Activated T-cell treated with anti-CD3 and anti-CD28 coated beads, Interleukin-2, amount 50 U/mL, for 4 hours (primary cell): Measurements from ENCODE around the gene SEC14L6. TPM values are rescaled to one million over a fixed set of nuclear protein-coding genes. Genes with fewer than 3 reads are reported as not detected.
A peak's percentile ranks its signal among the peaks of the same experiment; 100 is the strongest.
"Not testable (repeated sequence)": the region's sequence is repeated elsewhere in the genome, so short reads cannot be mapped to it uniquely, and the experiment has no call there.

Experiments
- ATAC-seq, 2 donors: fragments of 200-7000 bp; cut with Tn5 transposase; one replicate each; pipeline ENCODE4 v1.10.0; 2021
- DNase-seq: peaks from one replicate; pipeline ENCODE4 v3.0.0-alpha.2; 2020
- H3K27me3 Mint-ChIP-seq: one replicate; pipeline ENCODE4 v1.8.0; 2021; ENCODE audit warnings: low read depth, mixed read lengths
- H3K36me3 Mint-ChIP-seq: one replicate; pipeline ENCODE4 v1.8.0; 2022; ENCODE audit warnings: mixed read lengths; ENCODE audit not compliant: insufficient read depth
- H3K4me1 Mint-ChIP-seq: one replicate; pipeline ENCODE4 v1.8.0; 2021; ENCODE audit warnings: low read depth, mixed read lengths
- H3K4me3 Mint-ChIP-seq: one replicate; pipeline ENCODE4 v1.8.0; 2021; ENCODE audit warnings: mild to moderate bottlenecking, moderate library complexity, mixed read lengths
- H3K9me3 Mint-ChIP-seq: one replicate; pipeline ENCODE4 v1.8.0; 2021; ENCODE audit warnings: mixed read lengths
- total RNA-seq, 3 donors: library from RNA; stranded (reverse); gene quantifications; one replicate each; pipeline ENCODE4 v1.2.1, GENCODE V29; 2021

SEC14L6 gene
- total RNA-seq, 3 donors from 2014 or later = not detected

DNA sequence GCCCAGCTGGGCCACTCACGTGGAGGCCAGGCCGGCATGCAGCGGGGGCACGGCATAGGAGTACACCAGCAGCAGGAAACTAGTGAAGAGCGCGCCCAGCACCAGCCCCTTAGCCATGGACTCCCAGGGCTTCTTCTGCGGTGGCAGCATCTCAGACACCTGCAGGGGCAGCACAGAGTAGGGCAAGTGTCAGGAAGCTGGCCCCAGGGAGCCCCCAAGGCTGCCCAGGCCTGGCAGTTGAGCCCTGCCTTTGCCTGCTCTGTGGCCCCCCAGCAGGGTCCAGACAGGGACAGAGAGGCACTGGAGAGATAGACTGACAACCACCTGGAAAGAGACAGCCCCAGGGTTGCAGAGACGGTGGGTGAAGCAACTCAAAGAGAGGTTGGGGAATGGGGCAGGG is 10.7 kb upstream of the SEC14L6 start:
- peaks cover 4% of the 10 kb centered on the region for H3K36me3 Mint-ChIP-seq
- H3K27me3 Mint-ChIP-seq = peaks cover 2% of the 10 kb centered on the region
- no peaks in the 10 kb centered on the region for H3K9me3 Mint-ChIP-seq
- H3K4me1 Mint-ChIP-seq = no peaks in the 10 kb centered on the region
- no peak for ATAC-seq
- H3K4me3 Mint-ChIP-seq = no peak overlapping the region
- no peak for DNase-seq

DNA sequence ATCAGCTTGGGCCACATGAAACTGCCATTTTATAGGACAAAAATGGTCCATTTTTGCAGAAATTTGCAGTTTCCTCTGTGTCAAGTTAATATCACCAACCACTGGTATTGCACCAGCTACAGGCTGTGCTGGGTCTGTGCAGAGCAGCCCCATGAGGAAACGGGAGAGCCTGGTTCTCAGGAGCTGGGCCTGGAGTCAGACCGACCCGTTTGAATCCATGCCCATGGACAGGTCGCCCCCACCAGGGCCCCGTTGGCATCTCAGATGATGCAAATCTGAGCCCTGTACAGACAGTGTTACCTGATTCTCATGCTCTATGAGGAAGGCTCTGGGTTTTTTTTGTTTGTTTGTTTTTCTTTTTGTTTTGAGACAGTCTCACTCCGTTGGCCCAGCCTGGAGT is 9.8 kb upstream of the SEC14L6 start:
- Mint-ChIP-seq H3K4me1 (no peaks in the 10 kb centered on the region), H3K27me3 (peaks cover 2% of the 10 kb centered on the region), H3K4me3 (no peak overlapping the region), H3K9me3 (no peaks in the 10 kb centered on the region), H3K36me3 (peaks cover 4% of the 10 kb centered on the region)
- no peak for DNase-seq
- ATAC-seq = no peak

DNA sequence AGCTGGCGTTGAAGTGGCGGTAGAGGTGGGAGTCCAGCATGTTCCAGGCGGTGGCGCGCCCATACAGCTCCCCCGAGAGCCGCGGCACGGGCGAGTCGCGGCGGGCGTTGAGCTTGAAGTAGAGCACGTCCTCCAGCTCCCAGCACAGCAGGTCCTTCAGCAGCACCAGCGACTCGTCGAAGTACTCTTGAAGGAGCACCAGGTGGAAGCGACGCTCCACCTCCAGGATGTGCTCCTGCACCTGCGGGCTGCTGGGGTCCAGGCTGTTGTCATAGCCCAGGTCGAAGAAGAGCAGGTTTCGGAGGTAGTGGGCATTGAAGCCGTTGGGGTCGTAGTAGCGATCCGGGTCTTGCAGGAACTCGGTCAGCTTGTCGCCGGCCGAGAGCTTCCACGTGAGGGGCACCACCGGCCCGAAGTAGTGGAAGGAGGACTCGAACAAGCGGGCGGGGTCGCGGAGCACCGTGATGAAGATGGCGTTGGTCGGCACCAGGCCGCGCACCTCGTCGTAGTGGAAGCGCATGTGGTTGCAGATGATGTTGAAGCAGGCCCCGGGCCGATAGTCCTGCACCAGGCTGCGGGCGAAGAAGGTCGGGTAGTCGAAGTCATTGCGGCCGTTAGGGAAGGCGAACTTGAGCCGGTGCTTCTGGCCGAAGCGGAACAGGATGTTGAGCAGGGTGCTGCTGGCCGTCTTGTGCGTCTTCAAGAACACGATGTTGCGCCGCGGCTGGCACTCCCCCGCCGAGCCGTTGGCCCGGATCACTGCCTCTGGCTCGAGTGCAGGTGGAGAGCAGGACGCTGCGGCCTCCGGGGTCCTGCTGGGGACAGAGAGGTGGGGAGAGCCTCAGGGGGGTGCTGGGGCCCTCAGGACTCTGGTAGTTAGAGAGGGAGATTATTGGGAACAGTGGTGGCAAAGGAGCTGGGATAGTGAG is 9.0 kb upstream of the SEC14L6 start:
- DNase-seq (no peak), ATAC-seq (no peak)
- H3K4me3 Mint-ChIP-seq = no peak overlapping the region
- no peaks in the 10 kb centered on the region for H3K4me1 Mint-ChIP-seq
- no peaks in the 10 kb centered on the region for H3K9me3 Mint-ChIP-seq
- H3K36me3 Mint-ChIP-seq = peaks cover 4% of the 10 kb centered on the region
- no peaks in the 10 kb centered on the region for H3K27me3 Mint-ChIP-seq

DNA sequence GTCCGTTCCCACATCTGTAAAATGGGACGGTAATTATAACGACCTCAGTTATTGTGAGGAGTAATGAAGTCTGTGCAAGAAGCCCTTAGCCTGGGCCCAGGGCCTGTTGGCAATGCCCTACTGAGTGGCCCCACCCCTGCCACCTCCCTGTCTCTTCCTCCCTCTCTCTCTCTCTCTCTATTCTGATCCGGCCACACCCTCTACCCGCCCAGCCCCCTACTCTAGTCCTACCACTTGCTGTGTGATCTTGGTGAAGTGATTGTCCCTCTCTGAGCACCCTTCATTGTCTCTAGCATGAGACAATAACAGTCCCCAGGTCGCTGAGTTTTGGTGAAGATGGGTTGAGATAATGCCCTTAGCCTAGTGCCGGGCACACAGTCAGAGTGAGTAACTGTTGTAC is 7.4 kb upstream of the SEC14L6 start:
- H3K4me3 Mint-ChIP-seq = no peak overlapping the region
- ATAC-seq = no peak
- H3K9me3 Mint-ChIP-seq = no peaks in the 10 kb centered on the region
- peaks cover 4% of the 10 kb centered on the region for H3K36me3 Mint-ChIP-seq
- no peak for DNase-seq
- no peaks in the 10 kb centered on the region for H3K4me1 Mint-ChIP-seq
- peaks cover 3% of the 10 kb centered on the region for H3K27me3 Mint-ChIP-seq

DNA sequence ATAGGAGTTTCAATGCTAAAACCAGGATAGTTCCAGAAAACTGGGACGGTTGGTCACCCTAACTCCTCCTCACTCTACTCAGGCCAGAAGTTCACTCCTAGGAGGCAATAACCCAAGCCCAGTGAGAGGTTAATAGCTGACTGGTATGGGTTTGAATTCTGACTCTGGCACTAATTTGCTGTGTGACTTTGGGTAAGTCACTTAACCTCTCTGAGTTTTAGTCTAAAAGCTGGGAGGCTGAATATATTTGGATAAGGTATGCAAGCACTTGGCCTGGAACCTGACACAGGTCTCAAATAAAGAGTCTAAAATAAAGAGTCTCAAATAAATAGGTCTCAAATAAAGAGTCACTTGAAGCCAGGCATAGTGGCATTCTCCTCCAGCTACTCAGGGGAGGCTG is 6.2 kb upstream of the SEC14L6 start:
- no peaks in the 10 kb centered on the region for H3K4me1 Mint-ChIP-seq
- no peak for ATAC-seq
- peaks cover 4% of the 10 kb centered on the region for H3K36me3 Mint-ChIP-seq

DNA sequence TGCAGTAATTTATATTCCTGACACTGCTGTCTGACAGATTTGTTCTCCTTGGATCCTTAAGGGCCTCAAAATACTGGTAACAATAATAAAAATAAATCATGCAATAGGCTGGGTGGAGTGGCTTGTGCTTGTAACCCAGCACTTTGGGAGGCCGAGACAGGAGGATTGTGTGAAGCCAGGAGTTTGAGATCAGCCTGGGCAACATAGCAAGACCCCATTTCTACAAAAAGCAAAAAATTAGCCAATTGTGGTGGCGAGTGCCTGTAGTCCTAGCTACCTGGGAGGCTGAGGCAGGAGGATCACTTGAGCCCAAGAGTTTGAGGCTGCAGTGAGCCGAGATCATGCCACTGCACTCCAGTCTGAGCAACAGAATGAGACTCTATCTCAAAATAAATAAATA is 5.3 kb upstream of the SEC14L6 start:
- H3K4me1 Mint-ChIP-seq = not testable (repeated sequence)

More for the DNA sequence above, 6.2 kb upstream of the SEC14L6 start:
- Mint-ChIP-seq H3K9me3 (no peaks in the 10 kb centered on the region), H3K27me3 (peaks cover 3% of the 10 kb centered on the region), H3K4me3 (no peak overlapping the region)
- DNase-seq = no peak

DNA sequence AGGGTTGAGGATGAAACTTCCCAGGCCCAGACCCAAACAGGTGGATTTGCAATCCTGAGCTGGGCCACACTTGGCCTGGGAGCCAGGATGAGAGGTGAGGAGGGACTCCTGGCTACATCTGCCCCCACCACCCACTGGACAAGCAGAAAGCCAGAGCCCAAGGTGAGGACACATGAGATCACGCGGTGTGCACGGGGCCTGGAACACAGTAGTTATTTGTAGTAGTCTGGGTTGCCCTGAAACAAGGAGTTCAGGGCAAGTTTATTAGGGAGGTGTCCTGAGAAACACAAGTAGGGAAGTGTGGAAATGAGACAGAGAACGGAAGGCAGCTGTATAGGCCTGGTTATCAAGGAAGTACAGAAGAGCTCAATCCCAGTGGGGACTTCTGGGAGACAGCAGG is 647 bp upstream of the SEC14L6 start:
- no peaks in the 10 kb centered on the region for H3K9me3 Mint-ChIP-seq
- peaks cover 34% of the 10 kb centered on the region for H3K27me3 Mint-ChIP-seq
- no peaks in the 10 kb centered on the region for H3K36me3 Mint-ChIP-seq
- H3K4me3 Mint-ChIP-seq = no peak overlapping the region
- H3K4me1 Mint-ChIP-seq = peaks cover 3% of the 10 kb centered on the region
- no peak for DNase-seq
- ATAC-seq = no peak

More for the DNA sequence above, 5.3 kb upstream of the SEC14L6 start:
- H3K27me3 Mint-ChIP-seq, ATAC-seq, DNase-seq, H3K9me3 Mint-ChIP-seq, H3K36me3 Mint-ChIP-seq, H3K4me3 Mint-ChIP-seq: not testable (repeated sequence)

DNA sequence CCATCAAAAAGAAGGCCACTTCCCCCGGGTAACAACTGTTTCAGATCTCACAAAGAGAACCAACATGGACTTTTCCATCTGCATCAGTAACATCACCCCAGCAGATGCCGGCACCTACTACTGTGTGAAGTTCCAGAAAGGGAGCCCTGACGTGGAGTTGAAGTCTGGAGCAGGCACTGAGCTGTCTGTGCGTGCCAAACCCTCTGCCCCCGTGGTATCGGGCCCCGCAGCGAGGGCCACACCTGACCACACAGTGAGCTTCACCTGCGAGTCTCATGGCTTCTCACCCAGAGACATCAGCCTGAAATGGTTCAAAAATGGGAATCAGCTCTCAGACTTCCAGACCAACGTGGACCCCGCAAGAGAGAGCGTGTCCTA is 3.7 kb downstream of the SEC14L6 start:
- Mint-ChIP-seq H3K36me3 (no peaks in the 10 kb centered on the region), H3K27me3 (peaks cover 49% of the 10 kb centered on the region)

DNA sequence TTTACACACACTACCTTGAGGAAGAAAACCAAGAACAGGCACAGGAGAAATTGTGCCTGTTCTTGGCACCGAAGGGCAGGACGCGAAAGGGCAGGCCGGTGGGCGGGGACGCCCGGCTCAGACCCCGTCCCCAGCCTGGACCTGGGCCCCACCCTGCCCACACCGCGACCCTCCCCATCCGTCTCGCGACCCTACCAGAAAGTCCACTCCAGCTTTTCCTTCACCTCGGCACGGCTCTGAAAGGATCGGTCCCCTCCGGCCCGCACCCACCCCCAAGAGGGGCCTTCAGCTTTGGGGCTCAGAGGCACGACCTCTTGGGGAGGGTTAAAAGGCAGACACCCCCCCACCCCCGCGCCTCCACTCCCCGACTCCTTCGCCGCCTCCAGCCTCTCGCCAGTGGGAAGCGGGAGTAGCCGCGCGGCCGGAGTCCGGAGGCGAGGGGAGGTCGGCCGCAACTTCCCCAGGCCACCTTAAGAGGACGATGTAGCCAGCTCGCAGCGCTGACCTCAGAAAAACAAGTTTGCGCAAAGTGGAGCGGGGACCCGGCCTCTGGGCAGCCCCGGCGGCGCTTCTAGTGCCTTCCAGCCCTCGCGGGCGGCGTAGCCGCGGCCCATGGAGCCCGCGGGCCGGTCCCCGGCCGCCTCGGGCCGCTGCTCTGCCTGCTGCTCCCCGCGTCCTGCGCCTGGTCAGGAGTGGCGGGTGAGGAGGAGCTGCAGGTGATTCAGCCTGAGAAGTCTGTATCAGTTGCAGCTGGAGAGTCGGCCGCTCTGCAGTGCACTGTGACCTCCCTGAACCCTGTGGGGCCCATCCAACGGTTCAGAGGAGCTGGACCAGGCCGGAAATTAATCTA is 4.4 kb downstream of the SEC14L6 start:
- ATAC-seq (peak; percentile 14 to 43), DNase-seq (no peak)
- Mint-ChIP-seq H3K36me3 (no peaks in the 10 kb centered on the region), H3K27me3 (peaks cover 48% of the 10 kb centered on the region), H3K9me3 (no peaks in the 10 kb centered on the region), H3K4me3 (no peak overlapping the region), H3K4me1 (peaks cover 3% of the 10 kb centered on the region)

More for the DNA sequence above, 3.7 kb downstream of the SEC14L6 start:
- H3K4me1 Mint-ChIP-seq = peaks cover 3% of the 10 kb centered on the region
- H3K4me3 Mint-ChIP-seq = no peak overlapping the region
- no peak for ATAC-seq
- no peak for DNase-seq
- H3K9me3 Mint-ChIP-seq = no peaks in the 10 kb centered on the region

DNA sequence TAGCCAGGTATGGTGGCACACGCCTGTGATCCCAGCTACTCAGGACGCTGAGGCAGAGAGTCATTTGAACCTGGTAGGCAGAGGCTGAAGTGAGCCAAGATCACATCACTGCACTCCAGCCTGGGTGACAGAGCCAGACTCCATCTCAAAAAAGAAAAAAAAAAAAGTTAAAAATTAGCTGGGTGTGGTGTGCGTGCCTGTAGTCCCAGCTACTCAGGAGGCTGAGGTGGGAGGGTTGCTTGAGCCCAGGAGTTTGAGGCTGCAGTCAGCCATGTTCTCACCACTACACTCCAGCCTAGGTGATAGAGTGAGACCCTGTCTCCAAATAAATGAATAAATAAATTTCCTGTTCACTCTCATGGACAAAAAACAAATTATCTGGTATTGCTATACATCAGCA is 5.0 kb downstream of the SEC14L6 start:
- H3K9me3 Mint-ChIP-seq, H3K4me1 Mint-ChIP-seq, H3K4me3 Mint-ChIP-seq, H3K36me3 Mint-ChIP-seq, ATAC-seq, DNase-seq: not testable (repeated sequence)
- peaks cover 44% of the 10 kb centered on the region for H3K27me3 Mint-ChIP-seq

DNA sequence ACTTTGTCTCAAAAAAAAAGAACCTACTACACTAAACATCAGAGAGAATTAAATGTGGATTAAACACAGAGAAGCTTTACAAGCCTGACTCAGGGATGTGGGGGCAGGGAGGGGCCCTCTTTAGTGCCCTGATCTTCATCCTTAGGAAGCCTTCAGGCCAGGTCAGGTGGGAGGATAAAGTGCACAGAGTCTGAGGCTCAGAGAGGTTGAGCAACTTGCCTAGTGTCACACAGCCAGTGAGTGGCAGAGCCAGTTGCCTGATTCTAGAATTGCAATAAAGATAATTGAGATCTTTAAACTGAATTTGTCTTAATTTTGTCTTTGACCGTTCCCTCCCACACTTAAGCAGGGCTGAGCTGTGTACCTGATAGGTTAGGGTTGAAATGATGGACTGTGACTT is 7.2 kb downstream of the SEC14L6 start:
- Mint-ChIP-seq H3K27me3 (peaks cover 36% of the 10 kb centered on the region), H3K36me3 (no peaks in the 10 kb centered on the region), H3K9me3 (no peaks in the 10 kb centered on the region), H3K4me3 (no peak overlapping the region), H3K4me1 (peaks cover 3% of the 10 kb centered on the region)
- ATAC-seq = no peak
- no peak for DNase-seq

DNA sequence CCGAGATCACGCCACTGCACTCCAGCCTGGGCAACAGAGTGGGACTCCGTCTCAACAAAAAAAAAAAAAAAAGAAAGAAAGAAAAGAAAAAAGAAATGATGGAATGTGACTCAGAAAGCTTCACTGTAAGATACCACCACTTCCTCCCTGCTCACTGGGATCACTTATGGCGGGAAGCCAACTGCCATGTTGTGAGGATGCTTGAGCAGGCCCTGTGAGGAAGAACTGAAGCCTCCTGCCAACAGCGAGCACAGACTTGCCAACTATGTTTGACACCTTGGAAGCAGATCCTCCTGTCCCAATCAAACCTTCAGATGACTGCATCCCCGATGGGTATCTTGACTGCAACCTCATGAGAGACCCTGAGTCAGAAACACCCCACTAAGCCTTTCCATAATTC is 8.3 kb downstream of the SEC14L6 start:
- DNase-seq (no peak), ATAC-seq (no peak)
- Mint-ChIP-seq H3K27me3 (peaks cover 27% of the 10 kb centered on the region), H3K9me3 (no peaks in the 10 kb centered on the region), H3K36me3 (no peaks in the 10 kb centered on the region), H3K4me1 (peaks cover 3% of the 10 kb centered on the region), H3K4me3 (no peak overlapping the region)

DNA sequence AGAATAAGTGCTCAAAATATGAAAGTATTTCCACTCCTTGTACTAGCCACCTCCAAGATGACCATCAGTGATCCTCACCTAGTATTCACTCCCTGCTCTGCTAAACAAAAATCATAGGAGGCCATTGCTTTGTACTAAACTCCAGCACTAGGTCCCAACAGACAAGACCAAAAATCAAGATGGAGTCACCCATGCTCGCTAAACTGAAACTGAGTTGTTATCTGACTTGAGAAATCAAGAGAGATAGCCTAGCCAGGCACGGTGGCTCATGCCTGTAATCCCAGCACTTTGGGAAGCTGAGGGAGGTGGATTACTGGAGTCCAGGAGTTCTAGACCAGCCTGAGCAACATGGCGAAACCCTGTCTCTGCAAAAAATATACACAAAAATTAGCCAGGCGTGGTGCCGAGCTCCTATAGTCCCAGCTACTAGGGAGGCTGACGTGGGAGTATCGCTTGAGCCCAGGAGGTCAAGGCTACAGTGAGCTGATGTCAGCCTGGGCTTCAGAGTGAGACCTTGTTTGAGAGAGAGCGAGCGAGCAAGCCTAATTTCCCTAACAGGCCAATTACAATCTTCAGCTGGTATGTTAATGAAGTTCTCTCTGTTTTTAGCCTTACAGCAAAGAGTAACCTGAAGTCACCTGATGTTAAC is 9.3 kb downstream of the SEC14L6 start:
- no peaks in the 10 kb centered on the region for H3K36me3 Mint-ChIP-seq
- ATAC-seq (no peak), DNase-seq (no peak)
- H3K27me3 Mint-ChIP-seq = peaks cover 19% of the 10 kb centered on the region
- H3K4me1 Mint-ChIP-seq = no peaks in the 10 kb centered on the region
- no peak overlapping the region for H3K4me3 Mint-ChIP-seq
- no peaks in the 10 kb centered on the region for H3K9me3 Mint-ChIP-seq

DNA sequence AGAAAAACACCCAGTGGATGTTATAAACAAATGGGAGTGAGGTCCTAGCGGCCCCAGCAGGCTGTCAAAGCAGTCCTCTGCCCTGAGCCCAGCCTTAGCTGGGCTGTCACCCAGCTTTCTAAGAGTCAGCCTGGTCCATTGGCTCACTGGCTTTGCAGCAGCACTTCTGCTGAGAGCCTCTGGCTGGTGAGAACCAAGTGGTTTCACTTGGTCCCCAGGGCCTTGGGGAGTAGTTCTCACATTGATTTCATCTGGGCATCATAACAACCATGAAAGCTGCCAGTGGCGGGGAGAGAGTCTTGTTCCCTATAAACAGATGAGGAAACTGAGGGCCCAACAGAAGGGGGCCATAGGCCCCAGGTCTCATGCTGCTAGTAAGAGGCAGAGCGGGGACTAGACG is 11.4 kb downstream of the SEC14L6 start:
- Mint-ChIP-seq H3K27me3 (peaks cover 7% of the 10 kb centered on the region), H3K36me3 (no peaks in the 10 kb centered on the region), H3K9me3 (no peaks in the 10 kb centered on the region), H3K4me3 (no peak overlapping the region), H3K4me1 (no peaks in the 10 kb centered on the region)
- ATAC-seq (no peak), DNase-seq (no peak)
